Measurements from ENCODE around the gene FAM174B. TPM values are rescaled to one million over a fixed set of nuclear protein-coding genes. Genes with fewer than 3 reads are reported as not detected.

The FAM174B gene
- total and polyA plus RNA-seq, 2 donors: 8.7 to 8.8 TPM

GRCh38 chr15:92629975-92630626 lies 25.5 kb downstream of the FAM174B start:
- no peak overlapping the region for H3K4me3 ChIP-seq (ENCODE audit: low read length in 2 of 2)
- 79% methylated on average over 11 of the region's 11 CpGs for WGBS
- DNase-seq (ENCODE audit: low read depth in 6 of 9, low spot score in 9 of 9): peak in 1 of 9 donors; percentile 29
- no peaks in the 10 kb centered on the region for H3K4me1 ChIP-seq (ENCODE audit: control insufficient read depth in 2 of 2, insufficient read depth in 2 of 2, low read length in 2 of 2)
- H3K36me3 ChIP-seq (ENCODE audit: control insufficient read depth in 2 of 2, insufficient read depth in 2 of 2, low read length in 1 of 2): no peaks in the 10 kb centered on the region
- H3K9me3 ChIP-seq (ENCODE audit: control insufficient read depth in 2 of 2, insufficient read depth in 1 of 2, low read length in 1 of 2): no peaks in the 10 kb centered on the region
- no peaks in the 10 kb centered on the region for H3K27me3 ChIP-seq (ENCODE audit: control insufficient read depth in 2 of 2, insufficient read depth in 1 of 2, low read length in 1 of 2)
- no peak overlapping the region for H3K27ac ChIP-seq (ENCODE audit: low read depth in 1 of 2, low read length in 1 of 2)

GRCh38 chr15:92629276-92629974 lies 26.1 kb downstream of the FAM174B start:
- no peaks in the 10 kb centered on the region for H3K36me3 ChIP-seq (ENCODE audit: control insufficient read depth in 2 of 2, insufficient read depth in 2 of 2, low read length in 1 of 2)
- WGBS: 98% methylated on average over 11 of the region's 11 CpGs
- DNase-seq (ENCODE audit: low read depth in 6 of 9, low spot score in 9 of 9): no peak
- H3K9me3 ChIP-seq (ENCODE audit: control insufficient read depth in 2 of 2, insufficient read depth in 1 of 2, low read length in 1 of 2): no peaks in the 10 kb centered on the region
- no peak overlapping the region for H3K27ac ChIP-seq (ENCODE audit: low read depth in 1 of 2, low read length in 1 of 2)
- no peaks in the 10 kb centered on the region for H3K27me3 ChIP-seq (ENCODE audit: control insufficient read depth in 2 of 2, insufficient read depth in 1 of 2, low read length in 1 of 2)
- H3K4me3 ChIP-seq (ENCODE audit: low read length in 2 of 2): no peak overlapping the region
- H3K4me1 ChIP-seq (ENCODE audit: control insufficient read depth in 2 of 2, insufficient read depth in 2 of 2, low read length in 2 of 2): peaks cover 0 to 2% of the 10 kb centered on the region in 2 donors

DNA sequence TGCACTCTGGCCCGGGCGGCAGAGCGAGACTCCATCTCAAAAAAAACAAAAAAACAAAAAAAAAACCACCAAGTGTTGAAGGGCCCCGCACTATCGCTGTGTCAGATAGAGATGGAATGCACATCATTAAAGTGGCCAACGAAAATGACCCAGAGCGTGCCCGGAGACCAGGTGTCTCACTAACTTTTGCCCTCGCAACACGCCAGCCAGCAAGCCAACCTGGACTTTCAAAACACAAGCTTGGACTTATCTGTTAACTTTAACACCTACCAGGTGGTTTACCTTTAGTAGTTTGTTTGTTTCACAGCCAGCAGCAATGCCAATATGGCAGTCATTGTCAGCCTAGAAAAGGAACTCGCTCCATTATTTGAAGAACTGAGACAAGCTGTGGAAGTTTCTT lies 28.6 kb downstream of the FAM174B start:
- no peak for DNase-seq (ENCODE audit: low read depth in 6 of 9, low spot score in 9 of 9)
- H3K4me1 ChIP-seq (ENCODE audit: control insufficient read depth in 2 of 2, insufficient read depth in 2 of 2, low read length in 2 of 2): peaks cover 0 to 7% of the 10 kb centered on the region in 2 donors
- no peaks in the 10 kb centered on the region for H3K9me3 ChIP-seq (ENCODE audit: control insufficient read depth in 2 of 2, insufficient read depth in 1 of 2, low read length in 1 of 2)
- WGBS: 98% methylated on average over 11 of the region's 11 CpGs
- no peak overlapping the region for H3K27ac ChIP-seq (ENCODE audit: low read depth in 1 of 2, low read length in 1 of 2)
- no peak overlapping the region for H3K4me3 ChIP-seq (ENCODE audit: low read length in 2 of 2)
- no peaks in the 10 kb centered on the region for H3K36me3 ChIP-seq (ENCODE audit: control insufficient read depth in 2 of 2, insufficient read depth in 2 of 2, low read length in 1 of 2)
- H3K27me3 ChIP-seq (ENCODE audit: control insufficient read depth in 2 of 2, insufficient read depth in 1 of 2, low read length in 1 of 2): no peaks in the 10 kb centered on the region

- H3K4me3 ChIP-seq (ENCODE audit: low read length in 2 of 2): no peak overlapping the region
- peaks cover 0 to 7% of the 10 kb centered on the region in 2 donors for H3K4me1 ChIP-seq (ENCODE audit: control insufficient read depth in 2 of 2, insufficient read depth in 2 of 2, low read length in 2 of 2)
- H3K9me3 ChIP-seq (ENCODE audit: control insufficient read depth in 2 of 2, insufficient read depth in 1 of 2, low read length in 1 of 2): no peaks in the 10 kb centered on the region
- DNase-seq (ENCODE audit: low read depth in 6 of 9, low spot score in 9 of 9): peak in 1 of 9 donors; percentile 16
- H3K27me3 ChIP-seq (ENCODE audit: control insufficient read depth in 2 of 2, insufficient read depth in 1 of 2, low read length in 1 of 2): no peaks in the 10 kb centered on the region
- no peaks in the 10 kb centered on the region for H3K36me3 ChIP-seq (ENCODE audit: control insufficient read depth in 2 of 2, insufficient read depth in 2 of 2, low read length in 1 of 2)
- 83% methylated on average over 3 of the region's 3 CpGs for WGBS
- peak overlapping the region in 1 of 2 donors; percentile 45 for H3K27ac ChIP-seq (ENCODE audit: low read depth in 1 of 2, low read length in 1 of 2)
Measured at GRCh38 chr15:92625251-92625980, 30.2 kb downstream of the FAM174B start.

- H3K27ac ChIP-seq (ENCODE audit: low read depth in 1 of 2, low read length in 1 of 2): peak overlapping the region in 1 of 2 donors; percentile 65
Measured at GRCh38 chr15:92624401-92624991, 31.1 kb downstream of the FAM174B start.

GRCh38 chr15:92623435-92623834 lies 32.1 kb downstream of the FAM174B start:
- 89% methylated on average over 14 of the region's 14 CpGs for WGBS
- H3K4me1 ChIP-seq (ENCODE audit: control insufficient read depth in 2 of 2, insufficient read depth in 2 of 2, low read length in 2 of 2): peaks cover 0 to 7% of the 10 kb centered on the region in 2 donors
- no peaks in the 10 kb centered on the region for H3K9me3 ChIP-seq (ENCODE audit: control insufficient read depth in 2 of 2, insufficient read depth in 1 of 2, low read length in 1 of 2)
- DNase-seq (ENCODE audit: low read depth in 6 of 9, low spot score in 9 of 9): no peak
- no peak overlapping the region for H3K27ac ChIP-seq (ENCODE audit: low read depth in 1 of 2, low read length in 1 of 2)
- no peak overlapping the region for H3K4me3 ChIP-seq (ENCODE audit: low read length in 2 of 2)
- H3K27me3 ChIP-seq (ENCODE audit: control insufficient read depth in 2 of 2, insufficient read depth in 1 of 2, low read length in 1 of 2): no peaks in the 10 kb centered on the region
- H3K36me3 ChIP-seq (ENCODE audit: control insufficient read depth in 2 of 2, insufficient read depth in 2 of 2, low read length in 1 of 2): no peaks in the 10 kb centered on the region

More at GRCh38 chr15:92624401-92624991, 31.1 kb downstream of the FAM174B start:
- Histone ChIP-seq H3K4me3 (ENCODE audit: low read length in 2 of 2) (no peak overlapping the region), H3K9me3 (ENCODE audit: control insufficient read depth in 2 of 2, insufficient read depth in 1 of 2, low read length in 1 of 2) (no peaks in the 10 kb centered on the region), H3K36me3 (ENCODE audit: control insufficient read depth in 2 of 2, insufficient read depth in 2 of 2, low read length in 1 of 2) (no peaks in the 10 kb centered on the region), H3K27me3 (ENCODE audit: control insufficient read depth in 2 of 2, insufficient read depth in 1 of 2, low read length in 1 of 2) (no peaks in the 10 kb centered on the region), H3K4me1 (ENCODE audit: control insufficient read depth in 2 of 2, insufficient read depth in 2 of 2, low read length in 2 of 2) (peaks cover 0 to 7% of the 10 kb centered on the region in 2 donors)
- 84% methylated on average over 15 of the region's 15 CpGs for WGBS
- DNase-seq (ENCODE audit: low read depth in 6 of 9, low spot score in 9 of 9): no peak

DNA sequence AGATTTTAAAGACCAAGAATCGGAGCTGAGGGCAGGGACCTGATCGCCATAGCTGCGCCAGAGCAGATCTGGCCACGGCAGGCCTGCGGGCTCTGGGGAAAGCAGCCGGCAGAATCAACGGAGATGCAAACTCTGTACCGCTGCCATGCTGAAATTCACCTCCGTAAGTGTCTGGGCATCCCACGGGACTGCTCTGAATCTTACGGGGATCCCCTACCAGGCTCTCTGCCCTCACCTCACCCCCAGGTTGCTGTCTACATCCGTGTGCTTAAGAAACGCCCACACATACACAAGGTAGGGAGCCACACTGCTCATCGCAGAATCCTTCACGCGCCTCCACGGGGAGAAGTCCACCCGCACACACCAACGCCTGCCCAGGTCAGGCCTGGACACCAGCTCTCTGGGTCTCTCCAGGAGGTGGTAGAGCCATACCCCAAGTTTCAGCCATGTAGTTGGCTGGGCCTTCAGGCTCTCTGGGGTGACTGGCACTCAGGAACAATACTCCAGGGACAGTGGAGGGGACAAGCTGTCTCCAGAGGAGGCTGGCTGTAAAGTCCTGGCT lies 33.5 kb downstream of the FAM174B start:
- no peak for DNase-seq (ENCODE audit: low read depth in 6 of 9, low spot score in 9 of 9)
- Histone ChIP-seq H3K27me3 (ENCODE audit: control insufficient read depth in 2 of 2, insufficient read depth in 1 of 2, low read length in 1 of 2) (no peaks in the 10 kb centered on the region), H3K4me3 (ENCODE audit: low read length in 2 of 2) (no peak overlapping the region), H3K27ac (ENCODE audit: low read depth in 1 of 2, low read length in 1 of 2) (no peak overlapping the region), H3K4me1 (ENCODE audit: control insufficient read depth in 2 of 2, insufficient read depth in 2 of 2, low read length in 2 of 2) (peaks cover 0 to 7% of the 10 kb centered on the region in 2 donors), H3K36me3 (ENCODE audit: control insufficient read depth in 2 of 2, insufficient read depth in 2 of 2, low read length in 1 of 2) (no peaks in the 10 kb centered on the region), H3K9me3 (ENCODE audit: control insufficient read depth in 2 of 2, insufficient read depth in 1 of 2, low read length in 1 of 2) (no peaks in the 10 kb centered on the region)
- 98% methylated on average over 19 of the region's 19 CpGs for whole genome bisulfite sequencing

- Histone ChIP-seq H3K27ac (ENCODE audit: low read depth in 1 of 2, low read length in 1 of 2) (no peak overlapping the region), H3K9me3 (ENCODE audit: control insufficient read depth in 2 of 2, insufficient read depth in 1 of 2, low read length in 1 of 2) (no peaks in the 10 kb centered on the region), H3K4me3 (ENCODE audit: low read length in 2 of 2) (no peak overlapping the region), H3K27me3 (ENCODE audit: control insufficient read depth in 2 of 2, insufficient read depth in 1 of 2, low read length in 1 of 2) (no peaks in the 10 kb centered on the region), H3K36me3 (ENCODE audit: control insufficient read depth in 2 of 2, insufficient read depth in 2 of 2, low read length in 1 of 2) (no peaks in the 10 kb centered on the region), H3K4me1 (ENCODE audit: control insufficient read depth in 2 of 2, insufficient read depth in 2 of 2, low read length in 2 of 2) (peaks cover 0 to 7% of the 10 kb centered on the region in 2 donors)
- 97% methylated on average over 5 of the region's 5 CpGs for WGBS
- no peak for DNase-seq (ENCODE audit: low read depth in 6 of 9, low spot score in 9 of 9)
Measured at GRCh38 chr15:92620991-92621390, 34.6 kb downstream of the FAM174B start.

Measured in thymus (tissue), 11 donors.